Neural cell (in vitro differentiated cells): ENCODE results near the gene CYP1A1. TPM values are rescaled to one million over a fixed set of nuclear protein-coding genes. Genes with fewer than 3 reads are reported as not detected.

Source experiments
- H2AFZ ChIP-seq: fragments of 200-600, 300-800 bp; sonication (generic), shearing (Covaris generic); 2 replicates; pipeline ENCODE4 v1.6.0; 2014; ENCODE audit warnings: low read depth, mild to moderate bottlenecking, antibody characterized with exemption, low read length, moderate library complexity
- H3F3A ChIP-seq: fragments of 200-600 bp; shearing (Covaris generic); 2 replicates; pipeline ENCODE4 v1.6.1; 2016; ENCODE audit warnings: mild to moderate bottlenecking, moderate library complexity, mixed read lengths, antibody characterized with exemption, low read length; ENCODE audit not compliant: insufficient read depth, poor library complexity, severe bottlenecking
- H3K27ac ChIP-seq: fragments of 200-600, 300-800 bp; sonication (generic), shearing (Covaris generic); 2 replicates; pipeline ENCODE4 v1.5.1; 2014; ENCODE audit warnings: mild to moderate bottlenecking, low read length, moderate library complexity
- H3K27me3 ChIP-seq: fragments of 300-800, 200-600 bp; sonication (generic), shearing (Covaris generic); 2 replicates; pipeline ENCODE4 v1.6.0; 2014; ENCODE audit warnings: mild to moderate bottlenecking, low read depth, low read length, moderate library complexity; ENCODE audit not compliant: insufficient read depth
- H3K36me3 ChIP-seq: fragments of 300-800, 200-600 bp; sonication (generic), shearing (Covaris generic); 2 replicates; pipeline ENCODE4 v1.5.1; 2014; ENCODE audit warnings: mild to moderate bottlenecking, antibody characterized with exemption, low read length, moderate library complexity; ENCODE audit not compliant: insufficient read depth
- H3K4me2 ChIP-seq: fragments of 300-800, 200-600 bp; sonication (generic), shearing (Covaris generic); 2 replicates; pipeline ENCODE4 v1.6.0; 2014; ENCODE audit warnings: mild to moderate bottlenecking, low read length
- H3K4me3 ChIP-seq: fragments of 300-800, 200-600 bp; sonication (generic), shearing (Covaris generic); 2 replicates; pipeline ENCODE4 v1.5.1; 2014; ENCODE audit warnings: mild to moderate bottlenecking, low read length, moderate library complexity
- H3K79me2 ChIP-seq: fragments of 200-600 bp; shearing (Covaris generic); replicated peaks from 2 replicates; pipeline ENCODE4 v1.6.0; 2014; ENCODE audit warnings: mild to moderate bottlenecking, low read length, moderate library complexity; ENCODE audit not compliant: insufficient read depth
- H3K9ac ChIP-seq: fragments of 300-800, 200-600 bp; sonication (generic), shearing (Covaris generic); 2 replicates; pipeline ENCODE4 v1.6.1; 2016; ENCODE audit warnings: mild to moderate bottlenecking, low read length, mixed read lengths
- H3K9me2 ChIP-seq: fragments of 200-600 bp; shearing (Covaris generic); 2 replicates; pipeline ENCODE4 v1.6.1; 2016; ENCODE audit warnings: mild to moderate bottlenecking, low read length, mixed read lengths; ENCODE audit not compliant: insufficient read depth
- H3K9me3 ChIP-seq: fragments of 200-600, 300-800 bp; sonication (generic), shearing (Covaris generic); 2 replicates; pipeline ENCODE4 v1.6.1; 2016; ENCODE audit warnings: mild to moderate bottlenecking, mixed run types, low read length, moderate library complexity, mixed read lengths
- H4K20me1 ChIP-seq: fragments of 200-600 bp; shearing (Covaris generic); 2 replicates; pipeline ENCODE4 v1.6.1; 2016; ENCODE audit warnings: mild to moderate bottlenecking, mixed run types; ENCODE audit not compliant: insufficient read depth
- EP300 ChIP-seq: fragments of 450-650 bp; conservative IDR thresholded peaks from 2 replicates; pipeline ENCODE4 v1.6.1; 2014; ENCODE audit warnings: antibody characterized with exemption, mild to moderate bottlenecking, moderate library complexity; ENCODE audit not compliant: poor library complexity, severe bottlenecking
- EZH2 ChIP-seq: fragments of 200-600, 300-800 bp; shearing (Covaris generic), sonication (generic); IDR thresholded peaks from 2 replicates; pipeline ENCODE4 v1.6.1; 2014; ENCODE audit warnings: antibody characterized with exemption, low read length, borderline replicate concordance, mild to moderate bottlenecking; ENCODE audit not compliant: insufficient read depth, poor library complexity, severe bottlenecking
- MXI1 ChIP-seq: fragments of 450-650 bp; conservative IDR thresholded peaks from 2 replicates; pipeline ENCODE4 v1.6.1; 2014; ENCODE audit warnings: antibody characterized with exemption, mild to moderate bottlenecking; ENCODE audit not compliant: poor library complexity, severe bottlenecking
- POLR2AphosphoS5 ChIP-seq: IDR thresholded peaks from 2 replicates; pipeline ENCODE4 v1.6.1; 2012
- RAD21 ChIP-seq: fragments of 450-650 bp; conservative IDR thresholded peaks from 2 replicates; pipeline ENCODE4 v1.6.1; 2014; ENCODE audit warnings: antibody characterized with exemption, mild to moderate bottlenecking, moderate library complexity
- SMC3 ChIP-seq: fragments of 450-650 bp; conservative IDR thresholded peaks from 2 replicates; pipeline ENCODE4 v1.6.1; 2014; ENCODE audit warnings: antibody characterized with exemption, mild to moderate bottlenecking, moderate library complexity; ENCODE audit not compliant: poor library complexity
- TAF1 ChIP-seq: IDR thresholded peaks from 2 replicates; pipeline ENCODE4 v1.6.1; 2012; ENCODE audit warnings: low read depth
- polyA plus RNA-seq: library from polyadenylated mRNA; depleted of rRNA; stranded (reverse); fragments of >200 nt; gene quantifications from 2 replicates; pipeline ENCODE4 v1.2.3, GENCODE V29; 2014
- TF ChIP-seq, protein P1 (sequence below): fragments of 450-650 bp; IDR thresholded peaks from 2 replicates; pipeline ENCODE4 v1.5.1; 2014; ENCODE audit warnings: antibody characterized with exemption, mild to moderate bottlenecking, moderate library complexity; ENCODE audit not compliant: poor library complexity, severe bottlenecking
- TF ChIP-seq, protein P2 (sequence below): IDR thresholded peaks from 2 replicates; pipeline ENCODE4 v1.6.1; 2012; ENCODE audit warnings: borderline replicate concordance

The CYP1A1 gene
- polyA plus RNA-seq, 1 donor from 2014 or later: 0.09 TPM

DNA sequence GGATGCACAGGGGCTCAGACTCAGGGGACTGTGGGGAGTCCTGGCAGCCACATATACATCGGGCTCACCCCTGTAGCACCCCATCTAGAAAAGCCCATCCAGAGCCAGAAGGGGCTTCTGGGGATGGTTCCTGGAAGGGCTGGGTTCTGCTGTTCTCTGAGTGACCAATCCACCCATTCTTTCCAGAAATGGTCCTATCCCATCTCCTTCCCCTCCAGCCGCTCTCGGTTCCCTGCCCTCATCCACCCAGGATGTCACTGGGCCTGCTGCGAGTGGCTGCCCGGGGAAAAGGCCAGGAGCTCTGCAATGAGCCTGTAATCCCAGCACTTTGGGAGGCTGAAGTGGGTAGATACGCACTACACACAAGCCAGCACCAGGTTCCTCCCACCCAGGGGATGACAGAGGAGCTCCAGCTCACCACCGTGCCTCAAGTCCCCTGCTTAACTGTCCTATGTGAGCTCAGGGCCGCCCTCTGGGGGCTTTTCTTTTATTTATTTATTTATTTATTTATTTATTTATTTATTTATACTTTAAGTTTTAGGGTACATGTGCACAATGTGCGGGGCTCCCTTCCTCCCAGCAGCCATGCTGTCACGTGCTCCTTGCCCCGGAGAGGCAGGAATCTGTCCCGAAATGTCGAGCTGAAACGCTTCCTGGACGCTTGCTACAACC, 42.9 kb upstream of the CYP1A1 start:
- Histone ChIP-seq H3K9ac (no peak overlapping the region), H3K27me3 (no peaks in the 10 kb centered on the region), H3F3A (no peaks in the 10 kb centered on the region), H3K27ac (no peak overlapping the region), H3K4me2 (no peak overlapping the region), H3K4me3 (no peak overlapping the region), H4K20me1 (no peaks in the 10 kb centered on the region), H3K9me3 (no peaks in the 10 kb centered on the region), H3K9me2 (no peaks in the 10 kb centered on the region), H3K36me3 (no peaks in the 10 kb centered on the region), H3K79me2 (no peaks in the 10 kb centered on the region), H2AFZ (no peak overlapping the region)
- no peak for TF ChIP-seq POLR2AphosphoS5
- TF ChIP-seq EZH2: no peak
- TF ChIP-seq, protein P1, sequence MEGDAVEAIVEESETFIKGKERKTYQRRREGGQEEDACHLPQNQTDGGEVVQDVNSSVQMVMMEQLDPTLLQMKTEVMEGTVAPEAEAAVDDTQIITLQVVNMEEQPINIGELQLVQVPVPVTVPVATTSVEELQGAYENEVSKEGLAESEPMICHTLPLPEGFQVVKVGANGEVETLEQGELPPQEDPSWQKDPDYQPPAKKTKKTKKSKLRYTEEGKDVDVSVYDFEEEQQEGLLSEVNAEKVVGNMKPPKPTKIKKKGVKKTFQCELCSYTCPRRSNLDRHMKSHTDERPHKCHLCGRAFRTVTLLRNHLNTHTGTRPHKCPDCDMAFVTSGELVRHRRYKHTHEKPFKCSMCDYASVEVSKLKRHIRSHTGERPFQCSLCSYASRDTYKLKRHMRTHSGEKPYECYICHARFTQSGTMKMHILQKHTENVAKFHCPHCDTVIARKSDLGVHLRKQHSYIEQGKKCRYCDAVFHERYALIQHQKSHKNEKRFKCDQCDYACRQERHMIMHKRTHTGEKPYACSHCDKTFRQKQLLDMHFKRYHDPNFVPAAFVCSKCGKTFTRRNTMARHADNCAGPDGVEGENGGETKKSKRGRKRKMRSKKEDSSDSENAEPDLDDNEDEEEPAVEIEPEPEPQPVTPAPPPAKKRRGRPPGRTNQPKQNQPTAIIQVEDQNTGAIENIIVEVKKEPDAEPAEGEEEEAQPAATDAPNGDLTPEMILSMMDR: no peak
- no peak for TF ChIP-seq SMC3
- no peak for TF ChIP-seq RAD21
- no peak for TF ChIP-seq MXI1
- TF ChIP-seq TAF1: no peak
- TF ChIP-seq EP300: no peak
- TF ChIP-seq, protein P2, sequence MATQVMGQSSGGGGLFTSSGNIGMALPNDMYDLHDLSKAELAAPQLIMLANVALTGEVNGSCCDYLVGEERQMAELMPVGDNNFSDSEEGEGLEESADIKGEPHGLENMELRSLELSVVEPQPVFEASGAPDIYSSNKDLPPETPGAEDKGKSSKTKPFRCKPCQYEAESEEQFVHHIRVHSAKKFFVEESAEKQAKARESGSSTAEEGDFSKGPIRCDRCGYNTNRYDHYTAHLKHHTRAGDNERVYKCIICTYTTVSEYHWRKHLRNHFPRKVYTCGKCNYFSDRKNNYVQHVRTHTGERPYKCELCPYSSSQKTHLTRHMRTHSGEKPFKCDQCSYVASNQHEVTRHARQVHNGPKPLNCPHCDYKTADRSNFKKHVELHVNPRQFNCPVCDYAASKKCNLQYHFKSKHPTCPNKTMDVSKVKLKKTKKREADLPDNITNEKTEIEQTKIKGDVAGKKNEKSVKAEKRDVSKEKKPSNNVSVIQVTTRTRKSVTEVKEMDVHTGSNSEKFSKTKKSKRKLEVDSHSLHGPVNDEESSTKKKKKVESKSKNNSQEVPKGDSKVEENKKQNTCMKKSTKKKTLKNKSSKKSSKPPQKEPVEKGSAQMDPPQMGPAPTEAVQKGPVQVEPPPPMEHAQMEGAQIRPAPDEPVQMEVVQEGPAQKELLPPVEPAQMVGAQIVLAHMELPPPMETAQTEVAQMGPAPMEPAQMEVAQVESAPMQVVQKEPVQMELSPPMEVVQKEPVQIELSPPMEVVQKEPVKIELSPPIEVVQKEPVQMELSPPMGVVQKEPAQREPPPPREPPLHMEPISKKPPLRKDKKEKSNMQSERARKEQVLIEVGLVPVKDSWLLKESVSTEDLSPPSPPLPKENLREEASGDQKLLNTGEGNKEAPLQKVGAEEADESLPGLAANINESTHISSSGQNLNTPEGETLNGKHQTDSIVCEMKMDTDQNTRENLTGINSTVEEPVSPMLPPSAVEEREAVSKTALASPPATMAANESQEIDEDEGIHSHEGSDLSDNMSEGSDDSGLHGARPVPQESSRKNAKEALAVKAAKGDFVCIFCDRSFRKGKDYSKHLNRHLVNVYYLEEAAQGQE: no peak

DNA sequence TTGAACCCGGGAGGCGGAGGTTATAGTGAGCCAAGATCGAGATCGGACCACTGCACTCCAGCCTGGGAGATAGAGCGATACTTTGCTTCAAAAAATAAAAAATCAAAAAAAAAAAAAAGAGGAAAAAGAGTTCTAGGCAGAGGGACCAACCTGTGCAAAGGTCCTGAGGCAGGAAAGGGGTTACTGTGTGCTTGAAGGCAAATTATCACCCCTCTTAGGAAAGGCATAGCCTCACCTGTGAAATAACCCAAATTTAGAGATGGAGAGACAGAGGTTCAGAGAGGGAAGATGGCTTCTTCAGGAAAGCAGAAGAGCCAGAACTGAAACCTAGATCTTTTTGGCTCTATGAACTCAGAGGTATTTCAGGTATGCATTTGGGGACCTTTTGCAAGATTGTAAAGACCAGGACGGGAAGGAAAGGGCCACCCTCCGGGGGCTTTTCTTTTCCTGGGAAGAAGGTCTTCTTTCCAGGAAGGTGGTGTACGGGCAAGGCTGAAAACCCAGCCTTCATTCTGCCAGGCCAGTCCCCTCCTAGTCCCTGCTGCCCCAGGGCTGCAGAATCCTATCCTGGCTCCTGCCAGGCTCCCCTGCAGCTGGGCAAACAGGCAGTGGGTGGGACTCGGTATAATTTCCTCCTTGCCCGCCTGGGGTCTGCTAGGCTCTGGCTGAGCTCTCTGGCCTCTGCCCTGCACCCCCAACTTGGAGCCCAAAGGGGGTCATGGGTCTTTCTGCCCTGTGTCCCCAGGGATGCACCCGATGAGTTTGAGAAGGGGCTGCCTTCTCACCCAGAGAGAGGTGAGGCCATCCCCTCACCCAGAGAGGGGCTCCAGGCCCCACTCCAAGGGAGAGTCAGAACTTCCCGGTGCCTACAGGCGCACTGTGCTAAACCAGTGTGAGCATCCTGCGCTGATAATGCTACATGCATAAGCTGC, 42.1 kb upstream of the CYP1A1 start:
- H3K4me2 ChIP-seq: no peak overlapping the region
- no peaks in the 10 kb centered on the region for H3K36me3 ChIP-seq
- no peak for TF ChIP-seq EZH2
- TF ChIP-seq, protein P1: no peak
- no peak for TF ChIP-seq TAF1
- no peak for TF ChIP-seq RAD21
- TF ChIP-seq, protein P2: no peak
- no peak for TF ChIP-seq EP300
- no peak for TF ChIP-seq POLR2AphosphoS5
- TF ChIP-seq MXI1: no peak
- TF ChIP-seq SMC3: no peak

More for the DNA sequence above, 42.1 kb upstream of the CYP1A1 start:
- no peak overlapping the region for H3K4me3 ChIP-seq
- no peak overlapping the region for H3K27ac ChIP-seq
- no peaks in the 10 kb centered on the region for H3K9me3 ChIP-seq
- H2AFZ ChIP-seq: no peak overlapping the region
- H3K9ac ChIP-seq: no peak overlapping the region
- H4K20me1 ChIP-seq: no peaks in the 10 kb centered on the region
- H3K9me2 ChIP-seq: no peaks in the 10 kb centered on the region
- no peaks in the 10 kb centered on the region for H3K79me2 ChIP-seq
- H3F3A ChIP-seq: no peaks in the 10 kb centered on the region
- H3K27me3 ChIP-seq: no peaks in the 10 kb centered on the region
